Measurements from ENCODE around the gene CCL11.

CCL11 gene

DNA sequence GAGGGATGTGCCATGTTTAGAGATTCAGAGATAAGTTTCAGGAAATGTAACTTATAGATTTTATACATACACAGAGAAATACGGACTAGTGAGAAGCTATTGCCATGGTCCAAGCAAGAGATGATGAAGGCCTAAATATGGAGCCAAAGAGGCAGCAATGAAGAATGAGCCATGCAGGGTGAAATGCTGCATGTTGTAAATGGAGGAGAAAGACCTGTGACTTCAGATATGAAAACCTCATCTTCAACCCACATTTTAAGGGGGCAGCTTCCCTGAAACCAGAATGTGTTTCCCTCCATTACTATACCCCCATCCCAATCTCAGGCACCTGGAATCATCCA is 27.6 kb upstream of the CCL11 start:
- no peak for DNase-seq

- DNase-seq = no peak
These were observed 26.4 kb upstream of the CCL11 start for GRCh38 chr17:34259146-34259545.

DNA sequence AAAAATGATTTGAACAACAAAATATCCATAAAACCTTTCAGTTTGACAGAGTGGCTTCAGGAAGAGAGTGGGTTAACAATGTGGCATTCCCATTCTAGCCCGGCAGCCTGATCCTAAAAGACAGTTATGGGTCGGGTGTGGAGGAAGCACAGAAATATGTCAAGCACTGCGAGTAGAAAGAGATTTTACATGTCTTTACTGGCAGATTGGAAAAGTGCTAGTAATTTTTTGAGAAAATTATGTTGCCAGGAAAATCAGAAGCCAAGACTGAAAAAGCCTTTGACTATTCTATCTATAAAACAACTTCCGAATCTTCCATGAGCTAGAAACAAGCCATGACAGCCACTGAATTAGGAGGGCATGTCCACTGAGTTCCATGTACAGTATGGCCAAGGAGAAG is 24.7 kb upstream of the CCL11 start:
- no peak for DNase-seq

DNA sequence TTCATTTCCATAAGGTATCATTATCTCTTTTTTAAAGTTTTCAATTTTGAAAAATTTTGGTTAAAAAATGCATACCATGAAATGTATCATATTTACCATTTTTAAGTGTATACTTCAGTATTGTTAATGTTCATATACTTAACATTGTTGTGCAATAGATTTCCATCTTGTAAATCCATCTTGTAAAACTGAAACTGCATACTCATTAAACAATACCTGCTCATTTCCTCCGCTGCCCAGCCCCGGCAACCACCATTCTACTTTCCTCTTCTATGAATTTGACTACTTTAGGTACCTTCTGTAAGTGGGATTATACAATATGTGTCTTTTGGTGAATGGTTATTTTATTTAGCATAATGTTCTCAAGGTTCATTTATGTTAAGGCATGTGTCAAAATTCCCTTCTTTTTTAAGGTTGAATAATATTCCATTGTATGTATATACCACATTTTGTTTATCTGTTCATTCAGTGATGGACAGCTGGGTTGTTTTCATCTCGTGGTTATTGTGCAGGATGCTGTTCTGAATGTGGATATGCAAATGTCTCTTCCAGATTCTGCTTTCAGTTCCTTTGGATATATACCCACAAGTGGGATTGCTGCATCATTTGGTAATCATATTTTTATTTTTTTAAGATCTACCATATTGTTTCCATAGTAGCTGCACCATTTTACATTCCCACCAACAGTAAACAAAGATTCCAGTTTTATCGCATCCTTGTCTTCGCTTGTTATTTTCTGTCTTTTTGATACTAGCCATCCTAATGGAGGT is 23.8 kb upstream of the CCL11 start:
- no peak for DNase-seq

GRCh38 chr17:34265711-34266110 is 19.8 kb upstream of the CCL11 start:
- no peak for DNase-seq

GRCh38 chr17:34269969-34270368 is 15.6 kb upstream of the CCL11 start, which contains the start of gene CCL7:
CCL7 (plus strand) TSS chr17:34270221; CDS start chr17:34270291, 70 bp downstream.
- no peak for DNase-seq

- no peak for DNase-seq
These were observed 9.7 kb upstream of the CCL11 start for GRCh38 chr17:34275881-34276280.

DNA sequence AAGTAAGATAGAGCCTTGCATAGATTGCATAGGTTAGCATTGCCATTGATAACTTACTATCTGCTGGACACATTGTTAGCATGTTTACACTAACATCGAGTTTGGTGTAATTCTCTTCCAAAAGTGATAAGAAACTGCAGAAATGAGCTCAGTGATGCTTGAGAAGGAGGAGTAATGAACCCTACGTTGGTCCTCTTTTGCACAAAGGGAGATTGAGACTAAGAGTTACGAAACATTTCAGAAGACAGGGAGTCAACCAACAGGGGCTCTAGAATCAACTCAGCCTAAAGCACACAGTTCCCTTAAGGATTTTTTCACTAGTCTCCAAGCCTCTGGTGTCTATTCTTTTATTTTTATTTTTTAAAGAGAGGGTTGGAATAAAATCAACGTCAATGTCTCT is 8.7 kb upstream of the CCL11 start:
- no peak for DNase-seq

DNA sequence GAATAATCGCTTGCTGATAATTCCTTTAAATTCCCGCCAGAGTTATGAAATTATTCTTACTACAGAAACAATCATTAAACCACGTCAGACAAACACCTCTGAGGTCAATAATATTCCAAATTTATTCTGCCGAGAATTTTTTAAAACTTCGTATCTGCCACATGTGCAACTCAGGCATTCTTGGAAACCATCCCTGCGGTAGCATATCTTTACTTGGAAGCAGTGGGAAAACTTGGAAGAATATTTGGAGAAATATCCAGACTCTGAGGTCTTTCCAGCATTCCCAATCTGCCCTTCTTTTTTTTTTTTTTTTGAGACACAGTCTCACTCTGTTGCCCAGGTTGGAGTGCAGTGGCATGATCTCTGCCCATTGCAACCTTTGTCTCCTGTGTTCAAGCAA is 2.0 kb upstream of the CCL11 start:
- DNase-seq = no peak

GRCh38 chr17:34287875-34288274 is 2.3 kb downstream of the CCL11 start:
- DNase-seq = no peak

- DNase-seq = no peak
These were observed 5.0 kb downstream of the CCL11 start for GRCh38 chr17:34290586-34290985.

DNA sequence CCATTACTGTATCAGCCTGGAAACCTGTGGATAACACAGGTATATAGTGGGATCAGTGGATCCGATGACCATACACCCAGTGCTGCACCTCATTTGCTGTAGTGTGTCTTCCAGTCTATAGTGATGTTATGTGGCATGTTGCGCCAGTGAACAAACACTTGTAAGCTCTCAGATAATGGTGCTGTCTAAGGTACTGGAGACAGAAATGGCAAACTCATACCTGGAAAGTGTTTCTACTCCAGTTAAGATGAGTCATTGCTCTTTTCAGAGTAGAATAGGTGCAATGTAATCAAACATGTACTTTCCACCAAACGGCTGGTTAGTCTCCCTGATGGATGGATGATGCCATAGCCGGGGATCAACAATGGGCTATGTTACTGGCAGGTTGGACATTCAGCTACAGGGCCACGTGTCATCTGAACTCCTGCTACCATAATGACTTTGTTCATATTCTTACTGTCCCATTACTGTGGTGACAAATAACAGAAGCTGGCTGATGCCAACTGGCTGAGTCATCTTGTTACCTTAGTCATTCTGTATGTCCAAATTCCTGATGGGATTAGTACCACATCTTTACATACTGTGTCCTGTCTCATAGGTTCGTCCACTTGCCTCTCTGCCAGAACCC is 6.3 kb downstream of the CCL11 start:
- DNase-seq = no peak

DNA sequence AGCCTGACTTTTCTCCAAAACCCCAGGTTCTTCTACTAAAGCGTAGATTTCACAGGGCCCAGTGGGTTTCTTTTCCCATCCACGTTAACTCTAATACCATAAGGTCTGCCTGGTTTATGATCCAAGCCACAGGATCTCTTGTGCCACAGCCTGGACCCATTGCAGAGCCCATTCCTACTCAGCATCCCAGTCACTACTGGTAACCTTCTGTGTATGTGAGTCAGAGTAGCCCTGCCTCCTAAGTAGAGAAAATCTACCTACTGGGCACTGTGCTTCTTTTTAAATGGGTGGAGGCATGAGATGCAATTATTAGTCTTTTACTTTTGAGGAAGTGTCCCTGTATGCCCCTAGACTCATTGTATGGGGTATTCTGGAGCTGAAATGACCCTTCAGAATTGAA is 13.5 kb downstream of the CCL11 start:
- DNase-seq = no peak

GRCh38 chr17:34299956-34300577 is 14.5 kb downstream of the CCL11 start:
- no peak for DNase-seq

GRCh38 chr17:34300652-34301370 is 15.3 kb downstream of the CCL11 start:
- no peak for DNase-seq

GRCh38 chr17:34301986-34302385 is 16.4 kb downstream of the CCL11 start:
- no peak for DNase-seq

DNA sequence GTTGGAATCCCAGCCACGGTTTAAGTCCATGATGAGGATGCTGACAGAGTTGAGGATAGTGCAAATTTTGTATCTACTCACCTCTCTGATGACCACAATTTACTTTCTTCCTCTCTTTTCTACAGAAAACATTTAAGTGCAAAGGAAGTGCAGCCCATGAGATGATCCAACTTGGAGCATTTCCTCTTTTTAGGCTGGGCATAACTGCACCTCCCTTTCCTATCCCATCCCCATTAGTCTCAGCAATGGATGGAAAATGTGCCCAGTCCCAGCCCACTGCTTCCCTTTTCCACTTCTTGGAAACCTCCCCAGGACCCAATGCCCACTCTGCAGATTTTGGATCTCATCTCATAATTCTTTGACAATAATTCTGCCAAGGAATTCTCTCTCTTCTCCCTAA is 17.1 kb downstream of the CCL11 start:
- no peak for DNase-seq

- DNase-seq = no peak
These were observed 18.1 kb downstream of the CCL11 start for GRCh38 chr17:34303606-34304005.

DNA sequence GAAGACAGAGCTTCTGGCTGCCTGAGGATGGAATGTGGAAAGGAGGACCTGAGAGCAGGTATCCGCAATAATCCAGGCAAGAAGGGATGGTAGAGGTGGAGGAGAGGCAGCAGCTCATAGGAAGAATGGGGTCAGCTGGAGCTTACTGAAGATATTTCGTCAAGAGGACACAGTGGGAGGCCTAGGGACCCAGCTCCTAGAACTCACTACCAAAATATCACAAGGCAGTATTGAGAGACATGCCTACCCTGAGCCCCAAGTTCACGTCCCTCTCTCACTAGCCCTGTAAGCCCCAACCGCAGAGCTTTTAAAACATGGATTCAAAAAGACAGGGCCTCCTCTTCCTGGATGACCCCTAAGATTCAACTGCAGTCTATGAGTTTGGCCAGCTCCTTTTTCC is 19.5 kb downstream of the CCL11 start:
- no peak for DNase-seq

- no peak for DNase-seq
These were observed 20.1 kb downstream of the CCL11 start for GRCh38 chr17:34305606-34306005.

GRCh38 chr17:34306466-34306865 is 20.9 kb downstream of the CCL11 start:
- DNase-seq = no peak

GRCh38 chr17:34307110-34307509 is 21.6 kb downstream of the CCL11 start:
- no peak for DNase-seq

- no peak for DNase-seq
These were observed 22.8 kb downstream of the CCL11 start for GRCh38 chr17:34308371-34308770.

GRCh38 chr17:34311291-34311690 is 25.7 kb downstream of the CCL11 start:
- DNase-seq = no peak

Data from NCI-H1092 treated with DMSO at 0.1 percent for 48 hours (cell line).